DND-41 (cell line): ENCODE data around the gene SCAF1.
A peak's percentile ranks its signal among the peaks of the same experiment; 100 is the strongest.

Experiments
- ATAC-seq: fragments of 200-7000 bp; cut with Tn5 transposase; 3 replicates; pipeline ENCODE4 v1.9.1; 2021; ENCODE audit warnings: low read depth; ENCODE audit not compliant: insufficient read depth
- DNase-seq: peaks from one replicate; pipeline ENCODE4 v3.0.0-alpha.2; 2020
- H2AFZ ChIP-seq: 2 replicates; pipeline ENCODE4 v1.6.0; 2012; ENCODE audit warnings: low read depth, low read length
- H3K27ac ChIP-seq: 2 replicates; pipeline ENCODE4 v1.5.1; 2012; ENCODE audit warnings: low read length, inconsistent platforms
- H3K27me3 ChIP-seq: fragments of 200-600 bp; sonication (generic); 2 replicates; pipeline ENCODE4 v1.6.0; 2012; ENCODE audit warnings: low read length, mild to moderate bottlenecking, inconsistent platforms; ENCODE audit not compliant: insufficient read depth, poor library complexity
- H3K36me3 ChIP-seq: 2 replicates; pipeline ENCODE4 v1.5.1; 2012; ENCODE audit warnings: low read length, inconsistent platforms; ENCODE audit not compliant: insufficient read depth
- H3K4me1 ChIP-seq: 2 replicates; pipeline ENCODE4 v1.5.1; 2012; ENCODE audit warnings: mild to moderate bottlenecking, low read length; ENCODE audit not compliant: insufficient read depth
- H3K4me2 ChIP-seq: 2 replicates; pipeline ENCODE4 v1.6.0; 2012; ENCODE audit warnings: mild to moderate bottlenecking, moderate library complexity, low read length, inconsistent platforms; ENCODE audit not compliant: insufficient read depth
- H3K4me3 ChIP-seq, 2 experiments: fragments of 200-600 bp in 1 of 2; shearing (Covaris generic) in 1 of 2; 2 replicates each; pipeline ENCODE4 v1.5.1; 2012 to 2016; ENCODE audit warnings: inconsistent platforms in 2 of 2, low read length in 2 of 2, mild to moderate bottlenecking in 2 of 2, low read depth in 1 of 2, moderate library complexity in 1 of 2
- H3K79me2 ChIP-seq: 2 replicates; pipeline ENCODE4 v1.6.0; 2012; ENCODE audit warnings: low read length, inconsistent platforms; ENCODE audit not compliant: insufficient read depth
- H3K9ac ChIP-seq: 2 replicates; pipeline ENCODE4 v1.6.0; 2012; ENCODE audit warnings: low read depth, mild to moderate bottlenecking, inconsistent platforms, low read length, moderate library complexity
- H3K9me3 ChIP-seq: 2 replicates; pipeline ENCODE4 v1.5.1; 2012; ENCODE audit warnings: low read length, moderate library complexity, mild to moderate bottlenecking, inconsistent platforms; ENCODE audit not compliant: insufficient read depth, severe bottlenecking
- H4K20me1 ChIP-seq: 2 replicates; pipeline ENCODE4 v1.6.0; 2012; ENCODE audit warnings: low read length; ENCODE audit not compliant: insufficient read depth
- EZH2 ChIP-seq: IDR thresholded peaks from 3 replicates; pipeline ENCODE4 v1.6.1; 2012; ENCODE audit warnings: borderline replicate concordance, low read depth, mild to moderate bottlenecking, moderate library complexity, low read length, inconsistent platforms; ENCODE audit not compliant: severe bottlenecking
- TF ChIP-seq, protein P1 (sequence below): IDR thresholded peaks from 2 replicates; pipeline ENCODE4 v1.5.1; 2012; ENCODE audit warnings: borderline replicate concordance, low read length, moderate library complexity, mild to moderate bottlenecking; ENCODE audit not compliant: poor library complexity, severe bottlenecking; ENCODE audit errors: extremely low read depth

SCAF1 gene

DNA sequence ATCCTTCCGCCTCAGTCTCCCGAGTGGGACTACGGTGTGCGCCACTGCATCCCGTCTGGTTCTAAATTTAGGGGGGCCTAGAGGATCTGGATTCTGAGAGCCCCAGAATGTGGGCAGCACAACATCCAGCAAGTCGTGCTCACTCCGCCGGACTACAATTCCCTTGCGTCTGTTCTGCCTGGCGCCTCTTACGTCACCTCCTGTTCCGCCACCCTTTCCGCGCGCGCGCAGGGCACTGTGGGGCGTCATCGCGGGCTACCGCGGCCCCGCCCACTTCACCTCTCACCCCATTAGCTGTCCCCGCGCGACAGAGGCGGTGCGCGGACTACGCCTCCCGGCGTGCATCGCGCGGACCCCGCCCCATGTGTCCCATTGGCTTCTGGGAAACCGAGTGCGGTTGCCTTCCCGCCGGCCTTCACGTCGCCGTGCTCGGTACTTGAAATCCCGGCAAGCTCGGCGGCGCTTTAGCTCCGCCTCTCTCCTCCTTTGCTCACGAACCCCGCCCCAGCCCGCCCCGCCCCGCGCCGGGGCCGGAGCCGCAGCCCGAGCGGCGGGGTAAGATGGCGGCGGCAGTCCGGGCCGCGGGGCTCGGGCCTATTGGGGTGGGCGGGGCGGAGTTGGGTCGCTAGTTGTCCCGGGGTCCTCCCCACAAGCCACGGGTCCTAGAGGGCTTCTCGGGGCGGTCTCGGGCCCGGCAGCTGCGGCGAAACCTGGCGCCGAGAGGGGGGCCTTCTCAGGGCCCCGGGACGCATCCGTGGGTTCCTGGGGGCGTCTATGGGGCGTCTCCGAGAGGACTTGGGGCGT lies at the start of gene SCAF1:
SCAF1 (plus strand) TSS at position 522 of the 804 bp plus-strand sequence. CDS start 2,818 bp downstream, outside the sequence.
- Histone ChIP-seq H3K4me3 (peak within 1 kb of the TSS; percentile 91 to 100), H2AFZ (peak within 1 kb of the TSS; percentile 74), H3K27me3 (no peaks in the 10 kb centered on the region), H4K20me1 (peaks cover 30% of the 10 kb centered on the region), H3K79me2 (peaks cover 57% of the 10 kb centered on the region), H3K4me2 (peak within 1 kb of the TSS; percentile 99), H3K36me3 (peaks cover 29% of the 10 kb centered on the region), H3K4me1 (peaks cover 46% of the 10 kb centered on the region), H3K27ac (peak within 1 kb of the TSS; percentile 94), H3K9me3 (no peaks in the 10 kb centered on the region), H3K9ac (peak within 1 kb of the TSS; percentile 99)
- ATAC-seq (peak; percentile 55), DNase-seq (peak; percentile 100)
- TF ChIP-seq, protein P1, sequence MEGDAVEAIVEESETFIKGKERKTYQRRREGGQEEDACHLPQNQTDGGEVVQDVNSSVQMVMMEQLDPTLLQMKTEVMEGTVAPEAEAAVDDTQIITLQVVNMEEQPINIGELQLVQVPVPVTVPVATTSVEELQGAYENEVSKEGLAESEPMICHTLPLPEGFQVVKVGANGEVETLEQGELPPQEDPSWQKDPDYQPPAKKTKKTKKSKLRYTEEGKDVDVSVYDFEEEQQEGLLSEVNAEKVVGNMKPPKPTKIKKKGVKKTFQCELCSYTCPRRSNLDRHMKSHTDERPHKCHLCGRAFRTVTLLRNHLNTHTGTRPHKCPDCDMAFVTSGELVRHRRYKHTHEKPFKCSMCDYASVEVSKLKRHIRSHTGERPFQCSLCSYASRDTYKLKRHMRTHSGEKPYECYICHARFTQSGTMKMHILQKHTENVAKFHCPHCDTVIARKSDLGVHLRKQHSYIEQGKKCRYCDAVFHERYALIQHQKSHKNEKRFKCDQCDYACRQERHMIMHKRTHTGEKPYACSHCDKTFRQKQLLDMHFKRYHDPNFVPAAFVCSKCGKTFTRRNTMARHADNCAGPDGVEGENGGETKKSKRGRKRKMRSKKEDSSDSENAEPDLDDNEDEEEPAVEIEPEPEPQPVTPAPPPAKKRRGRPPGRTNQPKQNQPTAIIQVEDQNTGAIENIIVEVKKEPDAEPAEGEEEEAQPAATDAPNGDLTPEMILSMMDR, result no peak
- TF ChIP-seq EZH2, result no peak

DNA sequence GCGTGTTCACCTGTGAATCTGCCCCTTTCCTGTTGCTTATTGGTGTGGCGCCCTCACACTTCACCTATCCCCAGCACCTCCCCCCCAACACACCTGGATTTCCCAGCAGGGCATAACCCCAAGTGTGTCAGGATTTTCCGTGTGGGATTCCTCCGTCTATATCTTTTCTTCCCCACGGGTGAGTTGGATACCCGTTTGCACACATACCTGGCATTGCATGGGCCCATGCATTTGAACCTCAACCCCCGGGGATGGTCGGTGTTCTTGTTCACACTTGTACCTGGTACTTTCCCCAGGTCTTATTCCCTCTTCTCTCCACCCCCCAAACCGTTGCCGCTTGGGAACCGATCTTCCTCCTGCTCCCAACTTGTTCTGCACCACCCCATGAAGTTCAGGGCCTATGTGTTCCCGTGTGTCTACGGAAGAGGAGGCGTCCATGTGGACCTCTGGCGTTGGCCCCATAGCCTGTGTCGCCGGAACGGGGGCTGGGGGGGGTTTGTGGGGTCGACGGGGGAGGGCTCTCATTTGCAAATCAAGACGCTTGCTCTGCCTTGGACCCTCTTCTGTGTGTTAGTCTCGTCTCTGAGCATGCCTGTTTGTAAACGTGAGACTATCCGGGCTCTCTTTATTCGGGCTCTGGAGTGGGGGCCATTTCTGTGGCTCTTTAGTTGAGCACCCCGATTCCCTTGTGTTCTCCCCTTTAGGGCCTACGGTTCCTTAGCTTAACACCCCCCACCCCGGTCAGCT lies 49.4 kb upstream of the SCAF1 start:
- TF ChIP-seq, protein P1, result no peak
- TF ChIP-seq EZH2, result no peak
- Histone ChIP-seq H3K79me2 (peaks cover 60% of the 10 kb centered on the region), H2AFZ (peak overlapping the region; percentile 78; the same call in 1 of the 2 replicates), H3K4me2 (peak overlapping the region; percentile 90), H3K27me3 (no peaks in the 10 kb centered on the region), H3K9me3 (no peaks in the 10 kb centered on the region), H3K4me1 (peaks cover 23% of the 10 kb centered on the region), H4K20me1 (peaks cover 51% of the 10 kb centered on the region), H3K4me3 (peak overlapping the region; percentile 97 to 100; a peak in 3 of 4 replicates), H3K9ac (peak overlapping the region; percentile 90), H3K27ac (peak overlapping the region; percentile 93), H3K36me3 (peaks cover 49% of the 10 kb centered on the region)
- ATAC-seq, result no peak
- DNase-seq, result peak; percentile 42

DNA sequence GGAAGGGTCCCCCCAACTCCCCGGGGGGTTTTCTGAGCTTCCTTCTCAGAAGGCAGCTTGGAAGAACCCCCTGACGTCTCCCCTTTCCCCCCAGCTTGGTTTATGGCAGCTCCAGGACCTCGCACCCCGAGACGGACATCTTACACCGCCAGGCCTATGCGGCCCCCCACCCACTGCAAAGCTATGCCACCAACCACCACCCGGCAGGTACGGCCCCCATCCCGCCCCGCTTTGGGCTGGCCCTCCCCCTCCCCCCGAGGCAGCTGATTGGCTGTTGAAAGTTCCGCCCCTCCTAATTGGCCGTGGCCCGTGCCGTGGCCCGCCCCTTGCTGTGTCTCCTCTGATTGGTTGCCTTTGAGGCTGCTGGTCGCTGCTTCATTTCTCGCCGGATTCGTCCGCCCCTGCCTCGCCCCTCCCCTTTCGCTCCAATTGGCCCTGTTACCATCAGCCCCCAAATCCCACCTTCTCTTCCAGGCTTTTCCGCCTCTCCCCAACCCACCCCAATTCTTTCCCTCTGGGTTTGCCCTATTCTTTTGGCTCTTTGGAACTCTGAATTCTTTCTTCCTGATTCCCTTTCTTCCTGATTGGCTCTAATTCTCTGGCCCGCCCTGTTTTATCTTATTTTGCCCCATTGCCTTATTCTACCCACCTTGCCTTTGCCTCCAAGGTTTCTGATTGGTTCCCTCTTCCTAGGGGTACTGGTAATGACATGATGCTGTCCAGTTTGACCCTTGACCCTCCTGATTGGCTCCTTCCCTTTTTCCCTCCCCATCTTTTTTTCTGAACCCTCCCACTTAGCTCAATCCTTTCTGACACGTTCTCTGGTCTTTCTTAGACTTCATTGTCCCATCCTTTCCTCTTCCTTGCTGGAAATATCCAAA lies 48.5 kb upstream of the SCAF1 start:
- H3K27ac ChIP-seq, result peak overlapping the region; percentile 39; the same call in 1 of the 2 replicates
- H3K9ac ChIP-seq, result peak overlapping the region; percentile 90
- H4K20me1 ChIP-seq, result peaks cover 56% of the 10 kb centered on the region
- H3K4me3 ChIP-seq, result peak overlapping the region in 1 of 2 experiments; percentile 97; a peak in 2 of 4 replicates
- no peaks in the 10 kb centered on the region for H3K27me3 ChIP-seq
- ATAC-seq (peak; percentile 54), DNase-seq (peak; percentile 93)
- no peak overlapping the region for H2AFZ ChIP-seq
- TF ChIP-seq, protein P1, result no peak
- no peak for TF ChIP-seq EZH2
- peak overlapping the region; percentile 90 for H3K4me2 ChIP-seq
- peaks cover 56% of the 10 kb centered on the region for H3K36me3 ChIP-seq
- peaks cover 23% of the 10 kb centered on the region for H3K4me1 ChIP-seq
- H3K79me2 ChIP-seq, result peaks cover 66% of the 10 kb centered on the region
- no peaks in the 10 kb centered on the region for H3K9me3 ChIP-seq
